Stomach (tissue), 9 donors: Measurements from ENCODE around the gene SLMAP. TPM values are rescaled to one million over a fixed set of nuclear protein-coding genes. Genes with fewer than 3 reads are reported as not detected.

ENCODE experiments used
- DNase-seq, 2 donors: peaks; one replicate each; pipeline versions ENCODE4 v3.0.0 to v3.0.0-alpha.2; 2013 to 2019
- H3K27ac ChIP-seq, 5 donors: fragments of 200-600 bp in 4 of 5; sonication (generic) in 4 of 5; one replicate each; pipeline ENCODE4 v1.5.1; 2013 to 2019; ENCODE audit warnings: mild to moderate bottlenecking in 1 of 5, moderate library complexity in 1 of 5
- H3K27me3 ChIP-seq, 3 donors: fragments of 200-600 bp; sonication (generic); one replicate each; pipeline ENCODE4 v1.5.1; 2017 to 2019; ENCODE audit warnings: mixed run types in 1 of 3
- H3K36me3 ChIP-seq, 4 donors: fragments of 200-600 bp; sonication (generic); 1 replicate in 3 of 4; 2 replicates in 1 of 4; pipeline ENCODE4 v1.5.1; 2016 to 2019
- H3K4me1 ChIP-seq, 4 donors: fragments of 200-600 bp; sonication (generic); one replicate each; pipeline ENCODE4 v1.5.1; 2016 to 2019
- H3K4me3 ChIP-seq, 4 donors: fragments of 200-600 bp; sonication (generic) in 3 of 4; one replicate each; pipeline ENCODE4 v1.5.1; 2016 to 2019; ENCODE audit warnings: mild to moderate bottlenecking in 1 of 4
- H3K9me3 ChIP-seq, 4 donors: fragments of 200-600 bp; sonication (generic); one replicate each; pipeline ENCODE4 v1.5.1; 2016 to 2019
- EP300 ChIP-seq: sonication (generic); formaldehyde crosslinking; IDR thresholded peaks from one replicate; pipeline ENCODE4 v1.6.1; 2017; ENCODE audit warnings: antibody characterized with exemption
- POLR2A ChIP-seq, 4 donors: fragments of 450-650 bp; IDR thresholded peaks; one replicate each; pipeline ENCODE4 v1.6.1; 2016; ENCODE audit warnings: antibody characterized with exemption in 4 of 4, control low read depth in 2 of 4, mild to moderate bottlenecking in 1 of 4, moderate library complexity in 1 of 4
- POLR2AphosphoS5 ChIP-seq, 3 donors: sonication (generic); formaldehyde crosslinking; IDR thresholded peaks; one replicate each; pipeline ENCODE4 v1.6.1; 2016; ENCODE audit warnings: antibody characterized with exemption in 3 of 3
- WGBS, 5 donors: extraction: QIAGEN DNeasy Blood & Tissue Kit in 3 of 5; methylation state at CpG; one replicate each; pipeline versions ENCODE4 v1.1.5 to v1.1.7; 2013 to 2018; 5-methylcytosine and 5-hydroxymethylcytosine counted together
- intact Hi-C: fragments of 100-400 bp; cut with DNase I; formaldehyde crosslinking; loops from one replicate; pipeline ENCODE4 v1.15.1; 2023; ENCODE audit warnings: low total_unique reads
- polyA plus RNA-seq, 3 donors: library from polyadenylated mRNA; stranded (reverse); fragments of 200-250 nt; gene quantifications; one replicate each; pipeline ENCODE4 v1.2.3, GENCODE V29; 2013
- total RNA-seq, 5 donors: library from RNA; depleted of rRNA; stranded (reverse); fragments of >200 nt; gene quantifications; one replicate each; pipeline versions ENCODE4 v1.1.0 to v1.2.3, GENCODE V29; 2014 to 2016
- TF ChIP-seq, protein P1 (sequence below), 7 experiments: fragments of 450-650 bp in 4 of 7; fragments of 200-600 bp in 3 of 7; sonication (generic) in 3 of 7; IDR thresholded peaks; one replicate each; pipeline ENCODE4 v1.5.1; 2016 to 2019; ENCODE audit warnings: antibody characterized with exemption in 7 of 7, control low read depth in 2 of 7, mild to moderate bottlenecking in 1 of 7
- donor health status: healthy with polysubstance abuse.
- donor health status: Bipolar disorder and iron deficiency.
- donor health status: healthy.

SLMAP gene
- total and polyA plus RNA-seq, 8 donors, result 23.9 to 534 (median 133) TPM

DNA sequence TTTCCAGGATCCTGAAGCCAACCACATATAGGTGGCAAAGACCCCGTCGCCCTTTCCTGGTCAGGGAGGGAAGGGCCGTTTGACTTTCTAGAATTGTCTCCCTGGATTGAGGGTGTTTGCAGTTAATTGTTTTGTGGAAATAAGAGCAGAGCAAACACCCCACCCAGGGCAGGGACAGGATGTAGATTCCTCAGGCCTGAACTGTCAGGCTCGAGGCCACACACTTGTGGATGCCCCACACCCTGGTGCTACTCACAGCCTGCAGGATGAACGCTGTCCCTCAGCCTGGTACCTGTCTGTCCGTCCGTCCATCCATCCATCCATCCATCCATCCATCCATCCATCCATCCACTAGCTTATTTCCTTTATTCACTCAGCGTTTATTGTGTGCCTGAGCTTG is 222.2 kb downstream of the SLMAP start:
- WGBS, 5 donors, result 68 to 79% (median 68%) methylated on average over 8 of the region's 8 CpGs
- peak overlapping the region; percentile 2 to 52 (median 41) for H3K27ac ChIP-seq
- intact Hi-C loops, result no loop called here
- no peaks in the 10 kb centered on the region for H3K9me3 ChIP-seq
- no peaks in the 10 kb centered on the region for H3K36me3 ChIP-seq
- peaks cover under 1 to 54% (median 4%) of the 10 kb centered on the region in 4 donors for H3K4me1 ChIP-seq
- H3K4me3 ChIP-seq, result no peak overlapping the region
- DNase-seq, result no peak
- TF ChIP-seq, protein P1, sequence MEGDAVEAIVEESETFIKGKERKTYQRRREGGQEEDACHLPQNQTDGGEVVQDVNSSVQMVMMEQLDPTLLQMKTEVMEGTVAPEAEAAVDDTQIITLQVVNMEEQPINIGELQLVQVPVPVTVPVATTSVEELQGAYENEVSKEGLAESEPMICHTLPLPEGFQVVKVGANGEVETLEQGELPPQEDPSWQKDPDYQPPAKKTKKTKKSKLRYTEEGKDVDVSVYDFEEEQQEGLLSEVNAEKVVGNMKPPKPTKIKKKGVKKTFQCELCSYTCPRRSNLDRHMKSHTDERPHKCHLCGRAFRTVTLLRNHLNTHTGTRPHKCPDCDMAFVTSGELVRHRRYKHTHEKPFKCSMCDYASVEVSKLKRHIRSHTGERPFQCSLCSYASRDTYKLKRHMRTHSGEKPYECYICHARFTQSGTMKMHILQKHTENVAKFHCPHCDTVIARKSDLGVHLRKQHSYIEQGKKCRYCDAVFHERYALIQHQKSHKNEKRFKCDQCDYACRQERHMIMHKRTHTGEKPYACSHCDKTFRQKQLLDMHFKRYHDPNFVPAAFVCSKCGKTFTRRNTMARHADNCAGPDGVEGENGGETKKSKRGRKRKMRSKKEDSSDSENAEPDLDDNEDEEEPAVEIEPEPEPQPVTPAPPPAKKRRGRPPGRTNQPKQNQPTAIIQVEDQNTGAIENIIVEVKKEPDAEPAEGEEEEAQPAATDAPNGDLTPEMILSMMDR (IDR thresholded peaks at IDR 0.05), result no peak
- no peak for TF ChIP-seq EP300
- TF ChIP-seq POLR2AphosphoS5 (IDR thresholded peaks at IDR 0.05), result no peak
- no peak for TF ChIP-seq POLR2A (IDR thresholded peaks at IDR 0.05)
- H3K27me3 ChIP-seq, result no peaks in the 10 kb centered on the region

Other genes starting within 250 kb of the SLMAP start
- 1 to 10 TPM in 1 of 5 donors, under 1 TPM in 2, not detected in 2; 0.73 to 8.2 (median 0.89) TPM for gene DNAH12, start 212.0 kb upstream of the SLMAP start, total RNA-seq
- under 1 TPM in 1 of 3 donors, not detected in 2; 0.23 TPM for gene DNAH12, start 212.0 kb upstream of the SLMAP start, polyA plus RNA-seq
- gene PDE12, start 200.0 kb upstream of the SLMAP start, total RNA-seq, result 10 to 100 TPM in 3 of 5 donors, 1 to 10 TPM in 2; 3.5 to 17.4 (median 10.3) TPM
- 1 to 10 TPM; 2.7 to 4.0 (median 3.1) TPM for gene PDE12, start 200.0 kb upstream of the SLMAP start, polyA plus RNA-seq
- 100 to 1,000 TPM in 2 of 5 donors, 10 to 100 TPM in 3; 12.8 to 180 (median 63.4) TPM for gene ARF4, start 159.0 kb upstream of the SLMAP start, total RNA-seq
- 100 to 1,000 TPM in 2 of 3 donors, 10 to 100 TPM in 1; 95.4 to 159 (median 154) TPM for gene ARF4, start 159.0 kb upstream of the SLMAP start, polyA plus RNA-seq
- gene DENND6A, start 63.2 kb upstream of the SLMAP start, total RNA-seq, result 100 to 1,000 TPM in 1 of 5 donors, 10 to 100 TPM in 2, 1 to 10 TPM in 2; 7.0 to 110 (median 27.2) TPM
- gene DENND6A, start 63.2 kb upstream of the SLMAP start, polyA plus RNA-seq, result 10 to 100 TPM in 1 of 3 donors, 1 to 10 TPM in 2; 6.5 to 12.2 (median 8.3) TPM